Activated CD8-positive, alpha-beta memory T cell treated with anti-CD3 and anti-CD28 coated beads for 24 hours (primary cell): ENCODE results near the gene ACSS3.
"Not testable (repeated sequence)": the region's sequence is repeated elsewhere in the genome, so short reads cannot be mapped to it uniquely, and the experiment has no call there.

Source experiments
- DNase-seq: peaks from one replicate; pipeline ENCODE4 v3.0.0-alpha.2; 2020

ACSS3 gene

GRCh38 chr12:81168445-81168844, 90.6 kb downstream of the ACSS3 start:
- DNase-seq = no peak

GRCh38 chr12:81170072-81170471, 92.2 kb downstream of the ACSS3 start:
- no peak for DNase-seq

- DNase-seq = no peak
Measured at GRCh38 chr12:81172851-81173250, 95.0 kb downstream of the ACSS3 start.

- no peak for DNase-seq
Measured at GRCh38 chr12:81174664-81175063, 96.8 kb downstream of the ACSS3 start.

- no peak for DNase-seq
Measured at GRCh38 chr12:81176796-81177195, 98.9 kb downstream of the ACSS3 start.

GRCh38 chr12:81181691-81182090, 103.8 kb downstream of the ACSS3 start:
- DNase-seq = no peak

- no peak for DNase-seq
Measured at GRCh38 chr12:81187686-81188085, 109.8 kb downstream of the ACSS3 start.

- no peak for DNase-seq
Measured at GRCh38 chr12:81196595-81196994, 118.7 kb downstream of the ACSS3 start.

- not testable (repeated sequence) for DNase-seq
Measured at GRCh38 chr12:81200561-81200960, 122.7 kb downstream of the ACSS3 start.

GRCh38 chr12:81203671-81204204, 125.9 kb downstream of the ACSS3 start:
- no peak for DNase-seq

- DNase-seq = no peak
Measured at GRCh38 chr12:81205416-81205815, 127.5 kb downstream of the ACSS3 start.

GRCh38 chr12:81206429-81206828, 128.6 kb downstream of the ACSS3 start:
- no peak for DNase-seq

- DNase-seq = no peak
Measured at GRCh38 chr12:81207173-81207572, 129.3 kb downstream of the ACSS3 start.

- no peak for DNase-seq
Measured at GRCh38 chr12:81207664-81208063, 129.8 kb downstream of the ACSS3 start.

- DNase-seq = no peak
Measured at GRCh38 chr12:81208187-81208911, 130.5 kb downstream of the ACSS3 start.

GRCh38 chr12:81209012-81209411, 131.1 kb downstream of the ACSS3 start:
- DNase-seq = no peak

- not testable (repeated sequence) for DNase-seq
Measured at GRCh38 chr12:81209772-81210225, 131.9 kb downstream of the ACSS3 start.

GRCh38 chr12:81211306-81211705, 133.4 kb downstream of the ACSS3 start:
- DNase-seq = no peak

- DNase-seq = no peak
Measured at GRCh38 chr12:81212996-81213696, 135.3 kb downstream of the ACSS3 start.

GRCh38 chr12:81216739-81217138, 138.9 kb downstream of the ACSS3 start:
- DNase-seq = no peak

GRCh38 chr12:81221681-81222080, 143.8 kb downstream of the ACSS3 start:
- DNase-seq = no peak

GRCh38 chr12:81222846-81223592, 145.1 kb downstream of the ACSS3 start:
- no peak for DNase-seq

GRCh38 chr12:81224626-81225025, 146.7 kb downstream of the ACSS3 start:
- no peak for DNase-seq
